ENCODE data around the gene ATF6B.
"Not testable (repeated sequence)": the region's sequence is repeated elsewhere in the genome, so short reads cannot be mapped to it uniquely, and the experiment has no call there.

- not testable (repeated sequence) for TF ChIP-seq CTCF, POLR2A (IDR thresholded peaks at IDR 0.05)
Observed at GRCh38 chr6:32067521-32067920, 60.5 kb downstream of the ATF6B start.

Data from right lobe of liver (tissue), 4 donors.